22Rv1 (cell line): ENCODE measurements around the gene NAA80.

Experiments used
- ZFX ChIP-seq: fragments of 450-650 bp; IDR thresholded peaks from 2 replicates; pipeline ENCODE4 v1.6.1; 2017; ENCODE audit warnings: antibody characterized with exemption, borderline replicate concordance
- TF ChIP-seq, protein P1 (sequence below): fragments of 450-650 bp; IDR thresholded peaks from 2 replicates; pipeline ENCODE4 v1.5.1; 2017; ENCODE audit warnings: mild to moderate bottlenecking

DNA sequence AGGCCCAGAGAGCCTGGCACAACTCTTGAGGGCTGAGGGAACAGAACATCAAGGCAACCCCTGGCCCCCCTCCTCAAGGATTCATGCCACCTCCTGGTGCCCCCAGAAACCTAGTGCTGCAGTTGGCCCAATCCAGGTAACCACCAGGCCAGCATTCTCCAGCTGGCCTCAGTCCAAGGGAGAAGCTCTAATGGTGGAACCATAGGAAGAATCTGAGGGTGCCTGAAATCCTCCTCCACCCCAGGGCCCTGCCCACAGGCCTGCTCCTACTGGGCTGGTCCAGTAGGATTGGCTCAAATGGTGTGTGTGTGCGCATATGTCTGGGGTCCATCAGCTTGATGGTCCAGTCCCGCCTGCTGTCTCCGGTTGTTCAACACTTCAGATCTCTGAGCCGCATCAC is 15.6 kb upstream of the NAA80 start:
- TF ChIP-seq, protein P1, sequence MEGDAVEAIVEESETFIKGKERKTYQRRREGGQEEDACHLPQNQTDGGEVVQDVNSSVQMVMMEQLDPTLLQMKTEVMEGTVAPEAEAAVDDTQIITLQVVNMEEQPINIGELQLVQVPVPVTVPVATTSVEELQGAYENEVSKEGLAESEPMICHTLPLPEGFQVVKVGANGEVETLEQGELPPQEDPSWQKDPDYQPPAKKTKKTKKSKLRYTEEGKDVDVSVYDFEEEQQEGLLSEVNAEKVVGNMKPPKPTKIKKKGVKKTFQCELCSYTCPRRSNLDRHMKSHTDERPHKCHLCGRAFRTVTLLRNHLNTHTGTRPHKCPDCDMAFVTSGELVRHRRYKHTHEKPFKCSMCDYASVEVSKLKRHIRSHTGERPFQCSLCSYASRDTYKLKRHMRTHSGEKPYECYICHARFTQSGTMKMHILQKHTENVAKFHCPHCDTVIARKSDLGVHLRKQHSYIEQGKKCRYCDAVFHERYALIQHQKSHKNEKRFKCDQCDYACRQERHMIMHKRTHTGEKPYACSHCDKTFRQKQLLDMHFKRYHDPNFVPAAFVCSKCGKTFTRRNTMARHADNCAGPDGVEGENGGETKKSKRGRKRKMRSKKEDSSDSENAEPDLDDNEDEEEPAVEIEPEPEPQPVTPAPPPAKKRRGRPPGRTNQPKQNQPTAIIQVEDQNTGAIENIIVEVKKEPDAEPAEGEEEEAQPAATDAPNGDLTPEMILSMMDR, result no peak
- TF ChIP-seq ZFX, result no peak
